GM19438 (cell line): ENCODE measurements around the gene TMEM220.

Source experiments
- ATAC-seq: cut with Tn5 transposase; IDR thresholded peaks from one replicate; pipeline ENCODE4 v1.9.1; 2021; ENCODE audit warnings: low read depth; ENCODE audit not compliant: unreplicated experiment

The TMEM220 gene

GRCh38 chr17:10729334-10730193, at the start of gene TMEM220:
Gene TMEM220, minus strand, starts transcription at chr17:10730023. Its CDS starts 172 bp downstream, at chr17:10729851.
- ATAC-seq = peak; percentile 66

GRCh38 chr17:10779609-10780008, 49.8 kb upstream of the TMEM220 start:
- ATAC-seq = no peak

- no peak for ATAC-seq
These were observed 48.1 kb upstream of the TMEM220 start for GRCh38 chr17:10777890-10778289.

GRCh38 chr17:10777131-10777807, 47.4 kb upstream of the TMEM220 start:
- ATAC-seq = no peak

GRCh38 chr17:10776381-10776780, 46.6 kb upstream of the TMEM220 start:
- ATAC-seq = no peak

- no peak for ATAC-seq
These were observed 46.0 kb upstream of the TMEM220 start for GRCh38 chr17:10775740-10776356.

- no peak for ATAC-seq
These were observed 45.2 kb upstream of the TMEM220 start for GRCh38 chr17:10775058-10775457.

- no peak for ATAC-seq
These were observed 43.6 kb upstream of the TMEM220 start for GRCh38 chr17:10773391-10773790.

- no peak for ATAC-seq
These were observed 42.9 kb upstream of the TMEM220 start for GRCh38 chr17:10772425-10773380.

- ATAC-seq = no peak
These were observed 41.3 kb upstream of the TMEM220 start for GRCh38 chr17:10771148-10771547.

- no peak for ATAC-seq
These were observed 40.0 kb upstream of the TMEM220 start for GRCh38 chr17:10769840-10770239.

GRCh38 chr17:10768750-10769251, 39.0 kb upstream of the TMEM220 start:
- no peak for ATAC-seq

GRCh38 chr17:10767232-10767631, 37.4 kb upstream of the TMEM220 start:
- ATAC-seq = no peak

- ATAC-seq = no peak
These were observed 32.2 kb upstream of the TMEM220 start for GRCh38 chr17:10762037-10762436.

- no peak for ATAC-seq
These were observed 31.5 kb upstream of the TMEM220 start for GRCh38 chr17:10761281-10761680.

- ATAC-seq = no peak
These were observed 28.2 kb upstream of the TMEM220 start for GRCh38 chr17:10758062-10758461.

GRCh38 chr17:10757647-10758046, 27.8 kb upstream of the TMEM220 start:
- ATAC-seq = no peak

- ATAC-seq = no peak
These were observed 27.2 kb upstream of the TMEM220 start for GRCh38 chr17:10757067-10757466.

GRCh38 chr17:10756619-10757018, 26.8 kb upstream of the TMEM220 start:
- ATAC-seq = no peak

- ATAC-seq = no peak
These were observed 26.4 kb upstream of the TMEM220 start for GRCh38 chr17:10756185-10756584.
